ENCODE results near the gene NPIPB4. TPM values are rescaled to one million over a fixed set of nuclear protein-coding genes. Genes with fewer than 3 reads are reported as not detected.
"Not testable (repeated sequence)": the region's sequence is repeated elsewhere in the genome, so short reads cannot be mapped to it uniquely, and the experiment has no call there.

NPIPB4 gene
- total and polyA plus RNA-seq, 2 donors (not counting 3 experiments of a cell fraction or from before 2014, with no cell fraction given), result 36.1 to 282 TPM

GRCh38 chr16:21815694-21816093 lies 41.9 kb downstream of the NPIPB4 start:
- BruUV-seq (replicated peaks); FAIRE-seq; POLR2A ChIA-PET; H3K36me3 ChIP-seq (ENCODE audit: control insufficient read depth in 2 of 2, extremely low read depth in 1 of 2, insufficient read depth in 2 of 2, low read length in 2 of 2); dilution Hi-C loops (cut with MboI; ENCODE audit: extremely low pct_ligation_motif_present, low sequenced_read_pairs); H3K79me2 ChIP-seq (ENCODE audit: control insufficient read depth, insufficient read depth, low read length); CTCF ChIA-PET; H3K4me1 ChIP-seq (ENCODE audit: control insufficient read depth, extremely low read depth, insufficient read depth, low read length); H3K9ac ChIP-seq (replicated peaks; ENCODE audit: extremely low read depth, insufficient read depth, low read length); DNase-seq (ENCODE audit: low read depth, low spot score); H4K20me1 ChIP-seq (replicated peaks; ENCODE audit: control insufficient read depth, extremely low read depth, insufficient read depth, low read length); H3K4me2 ChIP-seq (ENCODE audit: insufficient read depth, low read length); H3K4me3 ChIP-seq (replicated peaks in 1 of 3; ENCODE audit: insufficient read depth in 1 of 3, low read depth in 1 of 3, low read length in 3 of 3); H3K9me3 ChIP-seq (replicated peaks; ENCODE audit: control insufficient read depth, insufficient read depth, low read length); H2AFZ ChIP-seq (ENCODE audit: low read depth, low read length); H3K9me1 ChIP-seq (replicated peaks; ENCODE audit: control insufficient read depth, extremely low read depth, insufficient read depth, low read length); H3K27me3 ChIP-seq (ENCODE audit: control insufficient read depth in 2 of 2, insufficient read depth in 2 of 2, low read length in 2 of 2); H3K27ac ChIP-seq (ENCODE audit: insufficient read depth, low read depth, low read length); intact Hi-C loops (cut with micrococcal nuclease): not testable (repeated sequence)

- dilution Hi-C loops (cut with MboI; ENCODE audit: extremely low pct_ligation_motif_present, low sequenced_read_pairs); DNase-seq (ENCODE audit: low read depth, low spot score); H3K36me3 ChIP-seq (ENCODE audit: control insufficient read depth in 2 of 2, extremely low read depth in 1 of 2, insufficient read depth in 2 of 2, low read length in 2 of 2); H2AFZ ChIP-seq (ENCODE audit: low read depth, low read length); H3K79me2 ChIP-seq (ENCODE audit: control insufficient read depth, insufficient read depth, low read length); H3K9me3 ChIP-seq (replicated peaks; ENCODE audit: control insufficient read depth, insufficient read depth, low read length); H3K4me2 ChIP-seq (ENCODE audit: insufficient read depth, low read length); POLR2A ChIA-PET; BruUV-seq (replicated peaks); H3K4me1 ChIP-seq (ENCODE audit: control insufficient read depth, extremely low read depth, insufficient read depth, low read length); H3K9ac ChIP-seq (replicated peaks; ENCODE audit: extremely low read depth, insufficient read depth, low read length); H4K20me1 ChIP-seq (replicated peaks; ENCODE audit: control insufficient read depth, extremely low read depth, insufficient read depth, low read length); H3K9me1 ChIP-seq (replicated peaks; ENCODE audit: control insufficient read depth, extremely low read depth, insufficient read depth, low read length); FAIRE-seq; H3K27ac ChIP-seq (ENCODE audit: insufficient read depth, low read depth, low read length); H3K4me3 ChIP-seq (replicated peaks in 1 of 3; ENCODE audit: insufficient read depth in 1 of 3, low read depth in 1 of 3, low read length in 3 of 3); H3K27me3 ChIP-seq (ENCODE audit: control insufficient read depth in 2 of 2, insufficient read depth in 2 of 2, low read length in 2 of 2): not testable (repeated sequence)
- intact Hi-C loops (cut with micrococcal nuclease), result loop anchor here (10.0 kb wide), 1 partner anchor 98 kb away; no protein-coding TSS in a partner anchor
- CTCF ChIA-PET, result interaction anchor here (0.6 to 1.1 kb wide), 7 partner anchors 9 to 386 kb away, joined by 3 to 19 read pairs (median 3); no protein-coding TSS in a partner anchor
Observed at GRCh38 chr16:21802375-21802663, 55.2 kb downstream of the NPIPB4 start.
